Stomach smooth muscle (tissue), 2 donors: Measurements from ENCODE around the gene ADGRF5.

Experiments
- H3K27ac ChIP-seq: one replicate; pipeline ENCODE4 v1.7.0; 2013; ENCODE audit warnings: mild to moderate bottlenecking, low read length, inconsistent platforms
- H3K27me3 ChIP-seq, 2 donors: one replicate each; pipeline ENCODE4 v1.7.0; 2013; ENCODE audit warnings: low read length in 2 of 2; ENCODE audit not compliant: insufficient read depth in 2 of 2, control insufficient read depth in 1 of 2
- H3K36me3 ChIP-seq, 2 donors: one replicate each; pipeline ENCODE4 v1.7.0; 2013; ENCODE audit warnings: low read length in 2 of 2; ENCODE audit not compliant: control insufficient read depth in 2 of 2, insufficient read depth in 2 of 2
- H3K4me1 ChIP-seq: one replicate; pipeline ENCODE4 v1.7.0; 2013; ENCODE audit warnings: low read length; ENCODE audit not compliant: control insufficient read depth, insufficient read depth
- H3K4me3 ChIP-seq, 2 donors: one replicate each; pipeline ENCODE4 v1.7.0; 2013; ENCODE audit warnings: low read length in 2 of 2
- H3K9ac ChIP-seq, 2 donors: one replicate each; pipeline ENCODE4 v1.7.0; 2013; ENCODE audit warnings: low read length in 2 of 2, mild to moderate bottlenecking in 1 of 2
- H3K9me3 ChIP-seq, 2 donors: one replicate each; pipeline ENCODE4 v1.7.0; 2013; ENCODE audit warnings: low read length in 2 of 2; ENCODE audit not compliant: control insufficient read depth in 2 of 2
- donor health status: healthy.
- donor health status: Pancreatic carcinoma.

The ADGRF5 gene

GRCh38 chr6:46832816-46833215 lies 88.9 kb downstream of the ADGRF5 start:
- H3K9me3 ChIP-seq, result no peaks in the 10 kb centered on the region
- no peaks in the 10 kb centered on the region for H3K4me1 ChIP-seq
- no peak overlapping the region for H3K4me3 ChIP-seq
- no peak overlapping the region for H3K27ac ChIP-seq
- H3K36me3 ChIP-seq, result no peaks in the 10 kb centered on the region
- no peak overlapping the region for H3K9ac ChIP-seq
- peaks cover 0 to 3% of the 10 kb centered on the region in 2 donors for H3K27me3 ChIP-seq

- H3K27me3 ChIP-seq, result peaks cover 0 to 3% of the 10 kb centered on the region in 2 donors
- H3K9ac ChIP-seq, result no peak overlapping the region
- H3K4me1 ChIP-seq, result no peaks in the 10 kb centered on the region
- no peaks in the 10 kb centered on the region for H3K9me3 ChIP-seq
- no peaks in the 10 kb centered on the region for H3K36me3 ChIP-seq
- no peak overlapping the region for H3K27ac ChIP-seq
- no peak overlapping the region for H3K4me3 ChIP-seq
Observed at GRCh38 chr6:46828939-46829338, 92.8 kb downstream of the ADGRF5 start.

- Histone ChIP-seq H3K4me3 (no peak overlapping the region), H3K36me3 (no peaks in the 10 kb centered on the region), H3K9me3 (no peaks in the 10 kb centered on the region), H3K27ac (no peak overlapping the region), H3K9ac (no peak overlapping the region), H3K27me3 (no peaks in the 10 kb centered on the region), H3K4me1 (no peaks in the 10 kb centered on the region)
Observed at GRCh38 chr6:46821458-46821881, 100.3 kb downstream of the ADGRF5 start.

GRCh38 chr6:46819561-46819960 lies 102.2 kb downstream of the ADGRF5 start:
- no peak overlapping the region for H3K27ac ChIP-seq
- H3K9ac ChIP-seq, result no peak overlapping the region
- no peaks in the 10 kb centered on the region for H3K36me3 ChIP-seq
- H3K4me1 ChIP-seq, result no peaks in the 10 kb centered on the region
- no peak overlapping the region for H3K4me3 ChIP-seq
- no peaks in the 10 kb centered on the region for H3K9me3 ChIP-seq
- H3K27me3 ChIP-seq, result peaks cover 0 to 3% of the 10 kb centered on the region in 2 donors

- Histone ChIP-seq H3K4me1 (no peaks in the 10 kb centered on the region), H3K4me3 (no peak overlapping the region), H3K9ac (no peak overlapping the region), H3K27me3 (peaks cover 0 to 3% of the 10 kb centered on the region in 2 donors), H3K36me3 (no peaks in the 10 kb centered on the region), H3K9me3 (no peaks in the 10 kb centered on the region), H3K27ac (no peak overlapping the region)
Observed at GRCh38 chr6:46816626-46817025, 105.1 kb downstream of the ADGRF5 start.

GRCh38 chr6:46815130-46815529 lies 106.6 kb downstream of the ADGRF5 start:
- Histone ChIP-seq H3K36me3 (no peaks in the 10 kb centered on the region), H3K9me3 (no peaks in the 10 kb centered on the region), H3K27ac (no peak overlapping the region), H3K27me3 (peaks cover 0 to 3% of the 10 kb centered on the region in 2 donors), H3K4me1 (no peaks in the 10 kb centered on the region), H3K9ac (no peak overlapping the region), H3K4me3 (no peak overlapping the region)

- H3K9ac ChIP-seq, result no peak overlapping the region
- no peaks in the 10 kb centered on the region for H3K4me1 ChIP-seq
- no peaks in the 10 kb centered on the region for H3K36me3 ChIP-seq
- H3K4me3 ChIP-seq, result no peak overlapping the region
- no peaks in the 10 kb centered on the region for H3K9me3 ChIP-seq
- H3K27me3 ChIP-seq, result no peaks in the 10 kb centered on the region
- H3K27ac ChIP-seq, result no peak overlapping the region
Observed at GRCh38 chr6:46808806-46809205, 112.9 kb downstream of the ADGRF5 start.
